Caki2 (cell line): Measurements from ENCODE around the gene ANKRD61. TPM values are rescaled to one million over a fixed set of nuclear protein-coding genes. Genes with fewer than 3 reads are reported as not detected.

ENCODE experiments used
- total RNA-seq: library from RNA; depleted of rRNA; stranded (reverse); fragments of >200 nt; shearing (Covaris generic); gene quantifications from 2 replicates; pipeline ENCODE4 v1.2.3, GENCODE V29; 2014; ENCODE audit warnings: low replicate concordance; rRNA removed

Gene ANKRD61
- total RNA-seq, 1 experiment from 2014 or later: not detected

Other genes with a start within 250 kb of the ANKRD61 start
- gene RNF216, start 249.7 kb upstream of the ANKRD61 start, total RNA-seq: 26.8 and 29.0 TPM in 2 replicates
- gene OCM, start 150.6 kb upstream of the ANKRD61 start, total RNA-seq: not detected in 2 replicates
- 69.8 and 109 TPM in 2 replicates for gene CCZ1, start 132.6 kb upstream of the ANKRD61 start, total RNA-seq
- not detected in 2 replicates for gene RSPH10B, start 60.7 kb upstream of the ANKRD61 start, total RNA-seq
- 23.9 and 25.2 TPM in 2 replicates for gene PMS2, start 22.3 kb upstream of the ANKRD61 start, total RNA-seq
- 114 and 138 TPM in 2 replicates for gene AIMP2, start 22.1 kb upstream of the ANKRD61 start, total RNA-seq
- gene EIF2AK1, start 27.8 kb downstream of the ANKRD61 start, total RNA-seq: 150 and 200 TPM in 2 replicates
- 7.0 and 15.3 TPM in 2 replicates for gene USP42, start 73.6 kb downstream of the ANKRD61 start, total RNA-seq
- 7.0 and 18.9 TPM in 2 replicates for gene CYTH3, start 241.2 kb downstream of the ANKRD61 start, total RNA-seq